ENCODE measurements around the gene SYF2.

DNA sequence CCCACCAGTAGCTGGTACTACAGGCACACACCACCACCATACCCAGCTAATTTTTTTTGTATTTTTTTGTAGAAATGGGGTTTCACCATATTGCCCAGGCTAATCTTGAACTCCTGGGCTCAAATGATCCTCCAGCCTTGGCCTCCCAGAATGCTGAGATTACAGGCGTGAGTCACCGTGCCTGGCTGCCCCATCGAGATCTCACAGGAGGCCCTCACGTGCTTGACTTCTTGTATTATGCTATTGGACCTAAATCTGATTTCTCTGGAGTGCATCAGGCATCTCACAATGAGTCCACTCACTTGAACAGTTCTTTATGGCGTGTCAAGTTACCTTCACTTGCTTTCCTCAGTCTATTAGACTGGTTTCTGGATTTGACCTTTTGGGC, 24.3 kb upstream of the SYF2 start:
- TF ChIP-seq, protein P1, sequence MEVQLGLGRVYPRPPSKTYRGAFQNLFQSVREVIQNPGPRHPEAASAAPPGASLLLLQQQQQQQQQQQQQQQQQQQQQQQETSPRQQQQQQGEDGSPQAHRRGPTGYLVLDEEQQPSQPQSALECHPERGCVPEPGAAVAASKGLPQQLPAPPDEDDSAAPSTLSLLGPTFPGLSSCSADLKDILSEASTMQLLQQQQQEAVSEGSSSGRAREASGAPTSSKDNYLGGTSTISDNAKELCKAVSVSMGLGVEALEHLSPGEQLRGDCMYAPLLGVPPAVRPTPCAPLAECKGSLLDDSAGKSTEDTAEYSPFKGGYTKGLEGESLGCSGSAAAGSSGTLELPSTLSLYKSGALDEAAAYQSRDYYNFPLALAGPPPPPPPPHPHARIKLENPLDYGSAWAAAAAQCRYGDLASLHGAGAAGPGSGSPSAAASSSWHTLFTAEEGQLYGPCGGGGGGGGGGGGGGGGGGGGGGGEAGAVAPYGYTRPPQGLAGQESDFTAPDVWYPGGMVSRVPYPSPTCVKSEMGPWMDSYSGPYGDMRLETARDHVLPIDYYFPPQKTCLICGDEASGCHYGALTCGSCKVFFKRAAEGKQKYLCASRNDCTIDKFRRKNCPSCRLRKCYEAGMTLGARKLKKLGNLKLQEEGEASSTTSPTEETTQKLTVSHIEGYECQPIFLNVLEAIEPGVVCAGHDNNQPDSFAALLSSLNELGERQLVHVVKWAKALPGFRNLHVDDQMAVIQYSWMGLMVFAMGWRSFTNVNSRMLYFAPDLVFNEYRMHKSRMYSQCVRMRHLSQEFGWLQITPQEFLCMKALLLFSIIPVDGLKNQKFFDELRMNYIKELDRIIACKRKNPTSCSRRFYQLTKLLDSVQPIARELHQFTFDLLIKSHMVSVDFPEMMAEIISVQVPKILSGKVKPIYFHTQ (CRISPR knock-in tag; IDR thresholded peaks at IDR 0.05) = no peak
- TF ChIP-seq, protein P2, sequence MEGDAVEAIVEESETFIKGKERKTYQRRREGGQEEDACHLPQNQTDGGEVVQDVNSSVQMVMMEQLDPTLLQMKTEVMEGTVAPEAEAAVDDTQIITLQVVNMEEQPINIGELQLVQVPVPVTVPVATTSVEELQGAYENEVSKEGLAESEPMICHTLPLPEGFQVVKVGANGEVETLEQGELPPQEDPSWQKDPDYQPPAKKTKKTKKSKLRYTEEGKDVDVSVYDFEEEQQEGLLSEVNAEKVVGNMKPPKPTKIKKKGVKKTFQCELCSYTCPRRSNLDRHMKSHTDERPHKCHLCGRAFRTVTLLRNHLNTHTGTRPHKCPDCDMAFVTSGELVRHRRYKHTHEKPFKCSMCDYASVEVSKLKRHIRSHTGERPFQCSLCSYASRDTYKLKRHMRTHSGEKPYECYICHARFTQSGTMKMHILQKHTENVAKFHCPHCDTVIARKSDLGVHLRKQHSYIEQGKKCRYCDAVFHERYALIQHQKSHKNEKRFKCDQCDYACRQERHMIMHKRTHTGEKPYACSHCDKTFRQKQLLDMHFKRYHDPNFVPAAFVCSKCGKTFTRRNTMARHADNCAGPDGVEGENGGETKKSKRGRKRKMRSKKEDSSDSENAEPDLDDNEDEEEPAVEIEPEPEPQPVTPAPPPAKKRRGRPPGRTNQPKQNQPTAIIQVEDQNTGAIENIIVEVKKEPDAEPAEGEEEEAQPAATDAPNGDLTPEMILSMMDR (IDR thresholded peaks at IDR 0.05) = no peak
- TF ChIP-seq TCF7 (CRISPR knock-in tag; IDR thresholded peaks at IDR 0.05; ENCODE audit: low read depth) = no peak

All from WTC11 (cell line).